Globus pallidus (tissue), 1 donor: Measurements from ENCODE around the gene GPX3.

Source experiments
- DNase-seq: peaks from one replicate; pipeline ENCODE4 v3.0.0-alpha.2; 2015; ENCODE audit warnings: low spot score

GPX3 gene

GRCh38 chr5:151020304-151021110 lies at the start of gene GPX3:
Gene GPX3 (plus strand): TSS chr5:151020591. CDS start chr5:151020655, 64 bp downstream.
- peak; percentile 53 for DNase-seq

GRCh38 chr5:150978590-150978989 lies 41.8 kb upstream of the GPX3 start:
- DNase-seq = no peak

GRCh38 chr5:150987746-150988145 lies 32.6 kb upstream of the GPX3 start:
- no peak for DNase-seq

GRCh38 chr5:150989695-150990094 lies 30.7 kb upstream of the GPX3 start:
- DNase-seq = no peak

- no peak for DNase-seq
Measured at GRCh38 chr5:150992705-150993104, 27.7 kb upstream of the GPX3 start.

- no peak for DNase-seq
Measured at GRCh38 chr5:150993422-150993821, 27.0 kb upstream of the GPX3 start.

GRCh38 chr5:150993826-150994412 lies 26.5 kb upstream of the GPX3 start:
- no peak for DNase-seq

- no peak for DNase-seq
Measured at GRCh38 chr5:150999704-151000442, 20.5 kb upstream of the GPX3 start.

GRCh38 chr5:151001436-151001835 lies 19.0 kb upstream of the GPX3 start:
- no peak for DNase-seq

GRCh38 chr5:151002250-151002649 lies 18.1 kb upstream of the GPX3 start:
- DNase-seq = no peak

- no peak for DNase-seq
Measured at GRCh38 chr5:151002681-151003502, 17.5 kb upstream of the GPX3 start.

- DNase-seq = no peak
Measured at GRCh38 chr5:151003503-151003860, 16.9 kb upstream of the GPX3 start.

- no peak for DNase-seq
Measured at GRCh38 chr5:151004499-151004898, 15.9 kb upstream of the GPX3 start.

- no peak for DNase-seq
Measured at GRCh38 chr5:151005187-151005949, 15.0 kb upstream of the GPX3 start.

GRCh38 chr5:151005950-151006576 lies 14.3 kb upstream of the GPX3 start:
- DNase-seq = no peak

GRCh38 chr5:151006704-151007334 lies 13.6 kb upstream of the GPX3 start:
- no peak for DNase-seq

- DNase-seq = no peak
Measured at GRCh38 chr5:151007430-151008209, 12.8 kb upstream of the GPX3 start.

GRCh38 chr5:151008210-151008491 lies 12.2 kb upstream of the GPX3 start:
- no peak for DNase-seq

- DNase-seq = no peak
Measured at GRCh38 chr5:151008906-151009305, 11.5 kb upstream of the GPX3 start.

GRCh38 chr5:151012862-151013261 lies 7.5 kb upstream of the GPX3 start:
- peak; percentile 18 for DNase-seq
